SK-N-MC (cell line): ENCODE data around the gene KCNS3.

Experiments
- DNase-seq: peaks from one replicate; pipeline ENCODE4 v3.0.0-alpha.2; 2011; ENCODE audit warnings: low read depth, low spot score
- H3K27ac ChIP-seq: fragments of 200-600 bp; sonication (generic); 2 replicates; pipeline ENCODE4 v1.5.1; 2016; ENCODE audit warnings: mixed run types
- H3K36me3 ChIP-seq: fragments of 200-600 bp; sonication (generic); 2 replicates; pipeline ENCODE4 v1.6.1; 2017; ENCODE audit warnings: antibody characterized with exemption, low read length, mixed read lengths; ENCODE audit not compliant: insufficient read depth
- H3K4me3 ChIP-seq: fragments of 200-600 bp; sonication (generic); 2 replicates; pipeline ENCODE4 v1.5.1; 2016
- H3K9ac ChIP-seq: fragments of 200-600 bp; sonication (generic); 2 replicates; pipeline ENCODE4 v1.8.0; 2017; ENCODE audit warnings: mixed run types, mixed read lengths; ENCODE audit not compliant: insufficient read length
- H3K9me3 ChIP-seq: fragments of 200-600 bp; sonication (generic); 2 replicates; pipeline ENCODE4 v1.6.1; 2017; ENCODE audit warnings: low read depth, mild to moderate bottlenecking, antibody characterized with exemption, low read length, moderate library complexity, mixed read lengths
- EZH2 ChIP-seq: fragments of 200-600 bp; sonication (generic); IDR thresholded peaks from one replicate; pipeline ENCODE4 v1.6.1; 2017; ENCODE audit warnings: antibody characterized with exemption
- FOXP2 ChIP-seq: optimal IDR thresholded peaks from 2 replicates; pipeline ENCODE3; 2011; ENCODE audit warnings: mild to moderate bottlenecking, moderate library complexity; ENCODE audit not compliant: insufficient read depth; ENCODE audit errors: extremely low read length, control extremely low read depth
- POLR2AphosphoS5 ChIP-seq: IDR thresholded peaks from 2 replicates; pipeline ENCODE4 v1.6.1; 2012; ENCODE audit warnings: mild to moderate bottlenecking, low read depth, low read length, borderline replicate concordance

The KCNS3 gene

GRCh38 chr2:17894556-17894955 lies 16.1 kb downstream of the KCNS3 start:
- no peak for DNase-seq
- Histone ChIP-seq H3K9ac (no peak overlapping the region), H3K27ac (no peak overlapping the region), H3K36me3 (no peaks in the 10 kb centered on the region), H3K4me3 (no peak overlapping the region), H3K9me3 (no peaks in the 10 kb centered on the region)
- TF ChIP-seq POLR2AphosphoS5, result no peak
- no peak for TF ChIP-seq FOXP2
- no peak for TF ChIP-seq EZH2

DNA sequence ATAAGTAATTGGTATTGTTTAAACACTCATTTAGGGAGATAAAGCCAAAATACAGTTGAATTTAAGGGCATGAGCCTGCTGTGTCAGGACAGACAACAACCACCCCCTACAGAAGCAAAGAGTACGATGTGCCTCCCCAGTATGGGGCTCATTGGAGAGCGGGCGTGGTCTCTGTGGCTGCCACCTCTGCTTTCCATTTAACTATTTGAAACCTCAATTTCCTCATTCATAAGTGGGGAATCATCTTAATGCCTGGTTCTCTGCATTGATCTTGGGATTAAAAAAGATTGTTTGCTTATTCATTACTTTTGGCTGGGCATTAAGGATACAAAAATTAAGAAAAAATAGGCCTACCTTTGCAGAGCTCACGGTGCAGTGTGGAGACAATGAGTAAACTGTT lies 21.4 kb downstream of the KCNS3 start:
- Histone ChIP-seq H3K36me3 (no peaks in the 10 kb centered on the region), H3K9me3 (no peaks in the 10 kb centered on the region), H3K4me3 (no peak overlapping the region), H3K27ac (no peak overlapping the region), H3K9ac (no peak overlapping the region)
- DNase-seq, result no peak
- TF ChIP-seq POLR2AphosphoS5, result no peak

GRCh38 chr2:17901246-17901645 lies 22.8 kb downstream of the KCNS3 start:
- H3K27ac ChIP-seq, result no peak overlapping the region
- TF ChIP-seq EZH2 (no peak), POLR2AphosphoS5 (no peak), FOXP2 (no peak)
- no peak for DNase-seq
- no peak overlapping the region for H3K4me3 ChIP-seq
- H3K9me3 ChIP-seq, result no peaks in the 10 kb centered on the region
- H3K36me3 ChIP-seq, result no peaks in the 10 kb centered on the region
- H3K9ac ChIP-seq, result no peak overlapping the region

DNA sequence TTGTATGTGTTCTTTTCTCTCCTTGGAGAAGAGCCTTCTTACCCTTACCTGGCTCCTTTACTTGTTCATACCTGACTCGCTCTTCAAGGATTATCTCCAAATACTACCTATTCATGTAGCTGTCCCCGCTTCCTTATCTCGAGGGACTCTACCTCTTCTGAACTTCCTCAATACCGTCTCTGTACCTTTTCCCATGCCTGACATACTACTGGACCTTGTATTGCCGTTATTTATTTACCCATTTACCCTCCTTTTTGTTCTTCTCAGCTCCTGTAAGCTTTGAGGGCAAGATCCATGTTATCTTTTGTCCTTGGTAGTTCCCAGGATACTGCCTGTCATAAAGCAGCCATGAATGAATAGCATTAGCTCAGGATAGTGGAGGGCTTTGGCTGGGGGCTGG lies 32.5 kb downstream of the KCNS3 start:
- DNase-seq, result no peak
- Histone ChIP-seq H3K36me3 (no peaks in the 10 kb centered on the region), H3K4me3 (no peak overlapping the region), H3K9me3 (no peaks in the 10 kb centered on the region), H3K27ac (no peak overlapping the region), H3K9ac (no peak overlapping the region)
- TF ChIP-seq FOXP2 (no peak), EZH2 (no peak), POLR2AphosphoS5 (no peak)

DNA sequence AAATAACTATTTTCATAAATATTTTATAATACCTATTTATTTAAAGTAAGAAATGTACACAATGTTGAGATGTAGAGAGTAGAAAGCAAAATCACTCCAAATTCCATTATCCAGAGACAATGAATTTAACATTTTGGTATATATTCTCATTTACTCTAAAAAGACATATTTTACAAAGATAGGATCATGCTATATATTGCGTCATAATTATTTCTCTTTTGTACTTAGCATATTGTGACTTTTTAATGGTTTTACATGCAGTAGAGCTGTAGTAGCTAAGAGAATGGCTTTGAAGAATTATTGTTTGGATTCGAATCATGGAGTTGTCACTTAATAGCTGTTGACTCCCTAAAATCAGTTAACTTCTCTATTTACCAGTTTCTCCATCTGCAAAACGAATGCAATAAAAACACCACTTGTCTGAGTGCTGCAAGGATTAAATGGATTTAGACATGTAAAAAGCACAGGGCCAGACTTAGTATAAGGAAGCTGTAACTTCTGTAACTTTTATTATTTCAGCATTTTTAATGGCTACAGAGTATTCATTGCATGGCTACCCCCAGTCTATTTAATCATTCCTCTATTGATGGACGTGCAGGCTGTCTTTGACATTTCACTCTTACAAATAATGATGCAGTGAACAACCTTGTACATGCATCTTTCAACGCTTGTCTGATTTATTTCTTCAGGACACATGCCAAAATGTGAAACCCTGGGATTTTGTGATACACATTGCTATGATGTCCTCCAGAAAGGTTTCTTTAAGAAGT lies 33.2 kb downstream of the KCNS3 start:
- no peak for DNase-seq
- Histone ChIP-seq H3K27ac (no peak overlapping the region), H3K9me3 (no peaks in the 10 kb centered on the region), H3K4me3 (no peak overlapping the region), H3K9ac (no peak overlapping the region), H3K36me3 (no peaks in the 10 kb centered on the region)
- TF ChIP-seq POLR2AphosphoS5 (no peak), EZH2 (no peak), FOXP2 (no peak)

- H3K27ac ChIP-seq, result no peak overlapping the region
- TF ChIP-seq POLR2AphosphoS5 (no peak), FOXP2 (no peak), EZH2 (no peak)
- no peaks in the 10 kb centered on the region for H3K36me3 ChIP-seq
- no peak overlapping the region for H3K4me3 ChIP-seq
- DNase-seq, result no peak
- no peaks in the 10 kb centered on the region for H3K9me3 ChIP-seq
- H3K9ac ChIP-seq, result no peak overlapping the region
Observed at GRCh38 chr2:17912266-17912691, 33.8 kb downstream of the KCNS3 start.

DNA sequence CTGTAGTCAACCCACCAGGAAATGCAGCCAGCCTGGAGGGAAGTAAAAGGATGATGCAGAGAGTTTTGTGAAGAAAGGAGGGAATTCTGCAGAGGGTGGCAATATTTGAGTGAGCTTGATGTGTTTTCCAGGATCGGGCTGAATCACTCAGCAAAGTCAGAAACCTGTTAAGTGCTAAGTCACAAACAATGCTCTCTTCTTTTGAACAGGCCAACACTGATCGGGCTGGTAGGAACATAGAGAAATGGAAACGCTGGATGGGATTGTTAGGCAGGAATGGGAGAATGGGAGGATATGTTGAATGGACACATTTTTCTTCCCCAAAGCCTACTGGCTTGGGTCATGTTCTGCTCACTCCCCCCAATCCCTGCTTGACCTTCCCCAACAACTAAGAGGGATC lies 36.6 kb downstream of the KCNS3 start:
- Histone ChIP-seq H3K36me3 (no peaks in the 10 kb centered on the region), H3K4me3 (no peak overlapping the region), H3K9me3 (no peaks in the 10 kb centered on the region), H3K27ac (no peak overlapping the region), H3K9ac (no peak overlapping the region)
- DNase-seq, result no peak
- TF ChIP-seq FOXP2 (no peak), POLR2AphosphoS5 (no peak), EZH2 (no peak)

GRCh38 chr2:17915811-17916518 lies 37.5 kb downstream of the KCNS3 start:
- Histone ChIP-seq H3K27ac (no peak overlapping the region), H3K4me3 (no peak overlapping the region), H3K9ac (no peak overlapping the region), H3K36me3 (no peaks in the 10 kb centered on the region), H3K9me3 (no peaks in the 10 kb centered on the region)
- TF ChIP-seq FOXP2 (no peak), EZH2 (no peak), POLR2AphosphoS5 (no peak)
- no peak for DNase-seq
